ENCODE measurements around the gene POLDIP3.

The POLDIP3 gene

DNA sequence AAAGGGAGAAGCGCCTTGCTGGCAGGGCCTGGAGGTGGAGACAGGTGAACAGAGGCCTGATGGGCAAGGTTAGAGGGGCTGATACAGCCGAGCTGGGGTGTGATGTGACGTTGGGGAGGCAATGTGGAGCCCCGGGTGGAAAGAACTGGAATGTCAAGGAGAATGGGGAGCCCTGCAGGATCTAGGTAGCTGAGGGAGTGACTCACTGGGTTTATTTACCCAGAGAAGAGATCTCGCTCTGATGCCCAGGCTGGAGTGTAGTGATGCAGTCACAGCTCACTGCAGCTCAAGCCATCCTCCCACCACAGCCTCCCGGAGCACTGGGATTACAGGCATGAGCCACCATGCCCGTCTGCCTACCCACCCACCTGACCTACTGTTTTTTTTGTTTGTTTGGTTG is 36.5 kb upstream of the POLDIP3 start:
- no peak for TF ChIP-seq ZFX (IDR thresholded peaks at IDR 0.05)
- TF ChIP-seq CTCF (conservative IDR thresholded peaks at IDR 0.05) = no peak
- no peak overlapping the region for H3K27ac ChIP-seq

- TF ChIP-seq CTCF (conservative IDR thresholded peaks at IDR 0.05) = no peak
- TF ChIP-seq ZFX (IDR thresholded peaks at IDR 0.05) = peak; percentile 83; the same call in 1 of the 2 replicates
- H3K27ac ChIP-seq = peak within 1 kb of the TSS; percentile 74
Observed at GRCh38 chr22:42649246-42650099, 34.8 kb upstream of the POLDIP3 start, which contains the start of gene CYB5R3. CYB5R3 (minus strand) TSS chr22:42649392; CDS start chr22:42649315, 77 bp downstream.

- TF ChIP-seq CTCF (conservative IDR thresholded peaks at IDR 0.05) (no peak), ZFX (IDR thresholded peaks at IDR 0.05) (no peak)
- peak overlapping the region; percentile 74 for H3K27ac ChIP-seq
Observed at GRCh38 chr22:42648368-42649245, 33.9 kb upstream of the POLDIP3 start.

- TF ChIP-seq ZFX (IDR thresholded peaks at IDR 0.05) (no peak), CTCF (conservative IDR thresholded peaks at IDR 0.05) (no peak)
- peak overlapping the region; percentile 74 for H3K27ac ChIP-seq
Observed at GRCh38 chr22:42648017-42648367, 33.3 kb upstream of the POLDIP3 start.

DNA sequence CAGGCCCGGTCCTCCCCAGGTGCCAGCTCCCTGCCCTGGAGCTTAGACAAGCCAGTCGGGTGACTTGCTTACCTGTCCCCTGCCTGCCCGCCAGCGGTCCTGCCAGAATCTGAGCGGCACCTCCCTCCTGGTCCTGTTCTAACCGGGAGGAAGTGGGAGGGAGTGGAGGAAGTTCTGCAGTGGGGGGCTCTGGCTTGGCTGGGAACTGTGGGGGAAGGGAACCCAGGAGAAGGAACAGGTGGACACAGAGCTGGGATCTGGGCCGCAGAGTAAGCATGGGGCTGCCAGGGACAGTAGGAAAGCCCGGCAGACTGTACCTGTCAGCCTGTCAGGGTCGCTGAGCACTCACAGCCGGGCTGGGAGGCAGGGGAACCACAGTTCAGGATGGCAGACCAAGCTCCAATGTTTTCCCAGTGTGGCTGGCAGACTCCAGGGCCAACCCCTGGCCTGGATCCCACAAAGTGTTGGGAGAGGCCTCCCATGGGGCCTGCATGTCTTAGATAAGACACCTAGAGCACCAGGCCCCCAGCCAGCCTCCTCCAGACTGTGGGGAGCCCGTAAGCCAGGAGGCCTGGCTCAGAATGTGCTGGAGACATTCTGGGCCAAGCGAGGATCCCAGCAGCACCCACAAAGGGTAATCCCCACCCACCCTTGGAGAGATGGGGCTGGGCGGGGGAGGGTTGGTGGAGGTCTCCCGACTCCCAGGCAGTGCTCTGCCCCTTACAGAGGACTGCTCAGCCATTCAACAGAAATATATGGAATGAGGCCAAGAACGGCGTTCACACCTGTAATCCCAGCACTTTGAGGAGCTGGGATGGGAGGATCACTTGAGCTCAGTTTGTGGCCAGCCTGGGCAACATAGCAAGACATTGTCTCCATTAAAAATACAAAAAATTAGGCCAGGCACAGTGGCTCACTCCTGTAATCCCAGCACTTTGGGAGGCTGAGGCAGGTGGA is 32.2 kb upstream of the POLDIP3 start:
- H3K27ac ChIP-seq = peak overlapping the region; percentile 67
- TF ChIP-seq CTCF (conservative IDR thresholded peaks at IDR 0.05) (no peak), ZFX (IDR thresholded peaks at IDR 0.05) (no peak)

- TF ChIP-seq ZFX (IDR thresholded peaks at IDR 0.05) = no peak
- H3K27ac ChIP-seq = peak overlapping the region; percentile 67
Observed at GRCh38 chr22:42645938-42646568, 31.4 kb upstream of the POLDIP3 start.

Measured in C4-2B (cell line).